PC-9 (cell line): ENCODE data around the gene KIF24.

Source experiments
- EZH2 ChIP-seq: fragments of 200-600 bp; sonication (generic); IDR thresholded peaks from 2 replicates; pipeline ENCODE4 v1.8.0; 2017; ENCODE audit warnings: antibody characterized with exemption, low read depth
- TF ChIP-seq, protein P1 (sequence below): fragments of 200-600 bp; sonication (generic); conservative IDR thresholded peaks from 2 replicates; pipeline ENCODE4 v1.6.1; 2017; ENCODE audit warnings: mixed run types, antibody characterized with exemption, mild to moderate bottlenecking, moderate library complexity

GRCh38 chr9:34369636-34370035 is 40.6 kb upstream of the KIF24 start:
- TF ChIP-seq, protein P1, sequence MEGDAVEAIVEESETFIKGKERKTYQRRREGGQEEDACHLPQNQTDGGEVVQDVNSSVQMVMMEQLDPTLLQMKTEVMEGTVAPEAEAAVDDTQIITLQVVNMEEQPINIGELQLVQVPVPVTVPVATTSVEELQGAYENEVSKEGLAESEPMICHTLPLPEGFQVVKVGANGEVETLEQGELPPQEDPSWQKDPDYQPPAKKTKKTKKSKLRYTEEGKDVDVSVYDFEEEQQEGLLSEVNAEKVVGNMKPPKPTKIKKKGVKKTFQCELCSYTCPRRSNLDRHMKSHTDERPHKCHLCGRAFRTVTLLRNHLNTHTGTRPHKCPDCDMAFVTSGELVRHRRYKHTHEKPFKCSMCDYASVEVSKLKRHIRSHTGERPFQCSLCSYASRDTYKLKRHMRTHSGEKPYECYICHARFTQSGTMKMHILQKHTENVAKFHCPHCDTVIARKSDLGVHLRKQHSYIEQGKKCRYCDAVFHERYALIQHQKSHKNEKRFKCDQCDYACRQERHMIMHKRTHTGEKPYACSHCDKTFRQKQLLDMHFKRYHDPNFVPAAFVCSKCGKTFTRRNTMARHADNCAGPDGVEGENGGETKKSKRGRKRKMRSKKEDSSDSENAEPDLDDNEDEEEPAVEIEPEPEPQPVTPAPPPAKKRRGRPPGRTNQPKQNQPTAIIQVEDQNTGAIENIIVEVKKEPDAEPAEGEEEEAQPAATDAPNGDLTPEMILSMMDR, result no peak
- no peak for TF ChIP-seq EZH2
